Astrocyte (in vitro differentiated cells and primary cell): Measurements from ENCODE around the gene TTLL5. TPM values are rescaled to one million over a fixed set of nuclear protein-coding genes. Genes with fewer than 3 reads are reported as not detected.

Experiments used
- DNase-seq: peaks from one replicate; pipeline ENCODE4 v3.0.0-alpha.2; 2010; ENCODE audit warnings: low read depth
- FAIRE-seq: peaks from 2 replicates; lab custom pipeline; 2011; peaks lifted over from hg19 to GRCh38; lab: Jason Lieb, UNC
- H2AFZ ChIP-seq: 2 replicates; pipeline ENCODE4 v1.6.0; 2012; ENCODE audit warnings: low read depth, low read length, inconsistent platforms
- H3K27ac ChIP-seq: 2 replicates; pipeline ENCODE4 v1.5.1; 2011; ENCODE audit warnings: low read depth, low read length, inconsistent platforms
- H3K27me3 ChIP-seq: 2 replicates; pipeline ENCODE4 v1.6.0; 2011; ENCODE audit warnings: low read length, inconsistent platforms; ENCODE audit not compliant: insufficient read depth
- H3K36me3 ChIP-seq: 2 replicates; pipeline ENCODE4 v1.5.1; 2011; ENCODE audit warnings: low read length, inconsistent platforms; ENCODE audit not compliant: insufficient read depth
- H3K4me1 ChIP-seq: 2 replicates; pipeline ENCODE4 v1.5.1; 2011; ENCODE audit warnings: low read length, inconsistent platforms; ENCODE audit not compliant: insufficient read depth
- H3K4me2 ChIP-seq: 2 replicates; pipeline ENCODE4 v1.6.0; 2012; ENCODE audit warnings: low read length, inconsistent platforms
- H3K4me3 ChIP-seq: 2 replicates; pipeline ENCODE4 v1.5.1; 2011; ENCODE audit warnings: low read depth, mild to moderate bottlenecking, low read length, inconsistent platforms; ENCODE audit not compliant: insufficient read depth
- H3K79me2 ChIP-seq: 2 replicates; pipeline ENCODE4 v1.6.0; 2012; ENCODE audit warnings: mild to moderate bottlenecking, low read length, inconsistent platforms; ENCODE audit not compliant: insufficient read depth
- H3K9ac ChIP-seq: 2 replicates; pipeline ENCODE4 v1.6.0; 2012; ENCODE audit warnings: mild to moderate bottlenecking, low read length, inconsistent platforms
- H3K9me3 ChIP-seq: 2 replicates; pipeline ENCODE4 v1.5.1; 2012; ENCODE audit warnings: low read depth, mild to moderate bottlenecking, low read length, inconsistent platforms; ENCODE audit not compliant: insufficient read depth
- H4K20me1 ChIP-seq: 2 replicates; pipeline ENCODE4 v1.6.0; 2012; ENCODE audit warnings: low read length, inconsistent platforms; ENCODE audit not compliant: insufficient read depth
- H3K27ac Mint-ChIP-seq: one replicate; pipeline ENCODE4 v1.8.0; 2021; ENCODE audit warnings: mild to moderate bottlenecking, mixed read lengths; ENCODE audit not compliant: unreplicated experiment
- H3K27me3 Mint-ChIP-seq: one replicate; pipeline ENCODE4 v1.8.0; 2021; ENCODE audit warnings: low read depth, mixed read lengths; ENCODE audit not compliant: unreplicated experiment
- H3K36me3 Mint-ChIP-seq: one replicate; pipeline ENCODE4 v1.8.0; 2021; ENCODE audit warnings: low read depth, mixed read lengths; ENCODE audit not compliant: unreplicated experiment
- H3K4me1 Mint-ChIP-seq: one replicate; pipeline ENCODE4 v1.8.0; 2021; ENCODE audit warnings: low read depth, mixed read lengths; ENCODE audit not compliant: unreplicated experiment
- H3K4me3 Mint-ChIP-seq: one replicate; pipeline ENCODE4 v1.8.0; 2021; ENCODE audit warnings: mild to moderate bottlenecking, moderate library complexity, mixed read lengths; ENCODE audit not compliant: unreplicated experiment
- H3K9me3 Mint-ChIP-seq: one replicate; pipeline ENCODE4 v1.8.0; 2021; ENCODE audit warnings: mild to moderate bottlenecking, mixed read lengths; ENCODE audit not compliant: unreplicated experiment
- CTCF ChIP-seq: IDR thresholded peaks from 2 replicates; pipeline ENCODE4 v1.5.1; 2011; ENCODE audit warnings: low read depth, mild to moderate bottlenecking, inconsistent platforms, low read length, moderate library complexity; ENCODE audit not compliant: insufficient read depth
- EZH2 ChIP-seq: IDR thresholded peaks from 2 replicates; pipeline ENCODE4 v1.6.1; 2012; ENCODE audit warnings: mild to moderate bottlenecking, low read length, inconsistent platforms; ENCODE audit not compliant: insufficient read depth
- total RNA-seq: library from RNA; stranded (reverse); gene quantifications from 2 replicates; pipeline ENCODE4 v1.2.1, GENCODE V29; 2021

The TTLL5 gene
- total RNA-seq, 1 donor from 2014 or later = 24.0 TPM

DNA sequence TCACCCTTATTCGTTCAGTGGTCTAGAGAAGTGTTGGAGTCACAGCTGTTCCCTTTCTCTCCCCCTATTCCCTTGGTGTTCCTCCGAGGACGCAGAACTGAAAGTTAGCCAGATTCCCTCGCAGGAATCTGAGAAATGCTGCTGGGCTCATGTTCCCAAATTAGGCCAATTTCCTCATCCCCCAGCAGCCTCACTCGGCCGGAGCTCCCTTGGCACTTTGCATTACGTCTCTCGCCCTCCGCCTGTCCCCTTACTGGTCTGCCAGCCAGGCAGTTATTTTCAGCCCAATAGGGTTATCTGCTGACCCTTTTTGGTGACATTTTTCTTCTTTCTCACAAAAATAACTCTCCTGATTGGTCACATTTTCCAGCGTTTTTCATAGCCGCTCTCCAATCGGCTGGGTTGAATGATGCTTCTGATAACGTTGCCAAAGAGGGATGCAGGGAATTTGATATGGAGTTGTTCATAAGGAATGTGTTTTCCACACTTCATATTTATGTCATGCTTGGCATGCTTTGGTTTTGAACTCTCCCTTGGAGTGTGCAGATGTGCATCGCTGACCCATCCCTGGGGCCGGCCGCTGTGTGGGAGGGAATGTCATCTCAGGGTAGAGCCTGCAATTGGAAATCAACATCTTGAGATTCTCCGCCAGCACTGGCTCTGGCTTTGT is 334.5 kb downstream of the TTLL5 start:
- DNase-seq = no peak
- Histone ChIP-seq H3K9me3 (no peaks in the 10 kb centered on the region), H3K4me1 (peaks cover 4% of the 10 kb centered on the region), H3K27ac (no peak overlapping the region), H3K4me2 (no peak overlapping the region), H3K27me3 (no peaks in the 10 kb centered on the region), H3K4me3 (no peak overlapping the region), H2AFZ (no peak overlapping the region), H3K79me2 (no peaks in the 10 kb centered on the region), H4K20me1 (peaks cover 11% of the 10 kb centered on the region), H3K36me3 (peaks cover 11% of the 10 kb centered on the region), H3K9ac (no peak overlapping the region)
- Mint-ChIP-seq H3K4me1 (peaks cover 15% of the 10 kb centered on the region), H3K27me3 (no peaks in the 10 kb centered on the region), H3K4me3 (no peak overlapping the region), H3K9me3 (no peaks in the 10 kb centered on the region), H3K36me3 (peaks cover 21% of the 10 kb centered on the region), H3K27ac (no peak overlapping the region)
- TF ChIP-seq CTCF (no peak), EZH2 (no peak)
- FAIRE-seq = no peak

DNA sequence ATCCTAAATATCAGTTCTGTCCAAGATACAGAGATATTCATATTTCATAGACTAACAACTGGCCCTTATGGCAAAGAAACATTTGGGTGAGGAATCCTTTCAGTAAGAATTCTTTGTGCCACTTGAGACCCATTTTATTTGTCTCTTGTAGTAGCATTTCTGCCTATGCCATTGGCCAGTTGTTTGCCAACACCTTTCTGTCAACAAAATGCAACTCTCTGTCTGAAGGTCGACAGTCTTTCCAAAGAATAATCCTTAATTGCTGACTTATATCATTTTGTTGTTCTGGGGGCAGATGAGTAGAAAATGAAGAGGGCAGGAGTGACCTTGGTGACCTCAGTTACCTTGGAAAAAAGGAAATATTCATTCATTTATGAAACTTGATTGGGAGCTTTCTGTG is 335.4 kb downstream of the TTLL5 start:
- H3K27ac Mint-ChIP-seq = no peak overlapping the region
- no peaks in the 10 kb centered on the region for H3K9me3 Mint-ChIP-seq
- no peak overlapping the region for H3K4me3 Mint-ChIP-seq
- peaks cover 14% of the 10 kb centered on the region for H3K4me1 Mint-ChIP-seq
- Histone ChIP-seq H3K27ac (no peak overlapping the region), H2AFZ (no peak overlapping the region), H3K27me3 (no peaks in the 10 kb centered on the region), H3K4me2 (no peak overlapping the region), H3K79me2 (no peaks in the 10 kb centered on the region), H3K9ac (no peak overlapping the region), H4K20me1 (peaks cover 11% of the 10 kb centered on the region), H3K36me3 (peaks cover 15% of the 10 kb centered on the region), H3K9me3 (no peaks in the 10 kb centered on the region), H3K4me1 (peaks cover 2% of the 10 kb centered on the region), H3K4me3 (no peak overlapping the region)
- no peaks in the 10 kb centered on the region for H3K27me3 Mint-ChIP-seq
- TF ChIP-seq EZH2 = no peak
- no peak for TF ChIP-seq CTCF
- no peak for FAIRE-seq
- H3K36me3 Mint-ChIP-seq = peaks cover 26% of the 10 kb centered on the region
- no peak for DNase-seq

GRCh38 chr14:75999511-76000190 is 338.6 kb downstream of the TTLL5 start:
- no peak for TF ChIP-seq CTCF
- TF ChIP-seq EZH2 = no peak
- Histone ChIP-seq H3K79me2 (no peaks in the 10 kb centered on the region), H4K20me1 (peaks cover 11% of the 10 kb centered on the region), H3K4me1 (no peaks in the 10 kb centered on the region), H3K36me3 (peaks cover 15% of the 10 kb centered on the region), H3K4me2 (no peak overlapping the region), H3K27ac (no peak overlapping the region), H3K9ac (no peak overlapping the region), H3K9me3 (no peaks in the 10 kb centered on the region), H3K4me3 (no peak overlapping the region), H2AFZ (no peak overlapping the region), H3K27me3 (no peaks in the 10 kb centered on the region)
- DNase-seq (no peak), FAIRE-seq (no peak)
- Mint-ChIP-seq H3K27me3 (no peaks in the 10 kb centered on the region), H3K27ac (no peak overlapping the region), H3K4me1 (peaks cover 6% of the 10 kb centered on the region), H3K36me3 (peaks cover 28% of the 10 kb centered on the region), H3K4me3 (no peak overlapping the region), H3K9me3 (peaks cover 3% of the 10 kb centered on the region)
